HepG2 (cell line): ENCODE measurements around the gene CENPL. TPM values are rescaled to one million over a fixed set of nuclear protein-coding genes. Genes with fewer than 3 reads are reported as not detected.
"Not testable (repeated sequence)": the region's sequence is repeated elsewhere in the genome, so short reads cannot be mapped to it uniquely, and the experiment has no call there.

ENCODE experiments used
- ATAC-seq: fragments of 200-7000 bp; cut with Tn5 transposase; 3 replicates; pipeline ENCODE4 v1.9.1; 2020; ENCODE audit warnings: mild to moderate bottlenecking, moderate library complexity
- BruUV-seq: library from RNA; stranded (reverse); fragments of 400-500 nt; replicated peaks from 2 replicates; lab custom pipeline; 2021; lab: Mats Ljungman, UMichigan
- CTCF ChIA-PET: fragments of 300-600 bp; formaldehyde crosslinking; extraction: SDS; loops from one replicate; lab custom pipeline; 2021; ENCODE audit warnings: low total read pairs, inconsistent platforms, low intra/inter-chr PET ratio; lab: Yijun Ruan, JAX
- POLR2A ChIA-PET: fragments of 350-600 bp; sonication (Branson Sonifier 250); formaldehyde crosslinking; loops from one replicate; lab custom pipeline; 2020; ENCODE audit warnings: antibody characterized with exemption, inconsistent platforms; lab: Yijun Ruan, JAX
- DNase-seq: peaks from one replicate; pipeline ENCODE4 v3.0.0-alpha.2; 2015; ENCODE audit warnings: low spot score
- FAIRE-seq: peaks from 3 replicates; lab custom pipeline; 2011; peaks lifted over from hg19 to GRCh38; lab: Jason Lieb, UNC
- H2AFZ ChIP-seq: one replicate; pipeline ENCODE4 v1.6.1; 2011; ENCODE audit warnings: low read length, inconsistent platforms
- H3K27ac ChIP-seq: fragments of 300-600 bp; 3 replicates; pipeline ENCODE4 v1.8.0; 2011; ENCODE audit warnings: mixed run types, mild to moderate bottlenecking, mixed read lengths, low read length, inconsistent platforms; ENCODE audit not compliant: insufficient read depth; ENCODE audit errors: extremely low read length
- H3K27me3 ChIP-seq, 2 experiments: fragments of 200-600 bp in 1 of 2; 2 replicates in 1 of 2; 3 replicates in 1 of 2; pipeline versions ENCODE4 v1.6.0 to v1.8.0; 2011; ENCODE audit warnings: low read length in 2 of 2, mild to moderate bottlenecking in 2 of 2, moderate library complexity in 2 of 2, inconsistent platforms in 1 of 2; ENCODE audit not compliant: insufficient read depth in 2 of 2, control insufficient read depth in 1 of 2
- H3K36me3 ChIP-seq, 2 experiments: fragments of 200-600 bp in 1 of 2; replicated peaks in 1 of 2; 2 replicates in 1 of 2; 3 replicates in 1 of 2; pipeline versions ENCODE4 v1.5.1 to v1.8.0; 2011; ENCODE audit warnings: low read length in 2 of 2, inconsistent platforms in 1 of 2; ENCODE audit not compliant: insufficient read depth in 2 of 2, control insufficient read depth in 1 of 2
- H3K4me1 ChIP-seq: 2 replicates; pipeline ENCODE4 v1.5.1; 2012; ENCODE audit warnings: low read length, inconsistent platforms; ENCODE audit not compliant: insufficient read depth
- H3K4me2 ChIP-seq: 2 replicates; pipeline ENCODE4 v1.6.0; 2011; ENCODE audit warnings: low read depth, low read length, inconsistent platforms
- H3K4me3 ChIP-seq, 3 experiments: fragments of 200-600 bp in 1 of 3; sonication (generic), shearing (Covaris generic) in 1 of 3; replicated peaks in 1 of 3; 2 replicates each; pipeline ENCODE4 v1.5.1; 2011 to 2016; ENCODE audit warnings: low read length in 3 of 3, inconsistent platforms in 2 of 3, low read depth in 2 of 3, mild to moderate bottlenecking in 2 of 3, control low read depth in 1 of 3, mixed read lengths in 1 of 3; ENCODE audit not compliant: insufficient read depth in 1 of 3
- H3K79me2 ChIP-seq: one replicate; pipeline ENCODE4 v1.6.1; 2011; ENCODE audit warnings: low read length, inconsistent platforms; ENCODE audit not compliant: insufficient read depth
- H3K9ac ChIP-seq: 2 replicates; pipeline ENCODE4 v1.6.0; 2011; ENCODE audit warnings: mild to moderate bottlenecking, low read depth, low read length, inconsistent platforms; ENCODE audit not compliant: insufficient read depth
- H3K9me3 ChIP-seq: 2 replicates; pipeline ENCODE4 v1.5.1; 2012; ENCODE audit warnings: mild to moderate bottlenecking, low read length
- H4K20me1 ChIP-seq: 2 replicates; pipeline ENCODE4 v1.6.0; 2011; ENCODE audit warnings: inconsistent platforms, mild to moderate bottlenecking, low read length, moderate library complexity; ENCODE audit not compliant: insufficient read depth
- IRX3 ChIP-seq: sonication (generic); formaldehyde crosslinking; IDR thresholded peaks from 2 replicates; pipeline ENCODE4 v1.8.1; 2023; ENCODE audit warnings: mild to moderate bottlenecking, low read depth, missing genetic modification reagents, borderline replicate concordance
- ZNF335 ChIP-seq: sonication (generic); formaldehyde crosslinking; IDR thresholded peaks from 2 replicates; pipeline ENCODE4 v1.4.0; 2020; ENCODE audit warnings: missing genetic modification reagents
- ZNF816 ChIP-seq: sonication (generic); formaldehyde crosslinking; IDR thresholded peaks from 2 replicates; pipeline ENCODE4 v1.8.0; 2022; ENCODE audit warnings: missing genetic modification reagents, mild to moderate bottlenecking, borderline replicate concordance
- WGBS: methylation state at CpG from one replicate; pipeline ENCODE4 v1.1.6; 2017; ENCODE audit warnings: low lambda C conversion rate; 5-methylcytosine and 5-hydroxymethylcytosine counted together
- in situ Hi-C: cut with HindIII; loops from 2 replicates; pipeline ENCODE4 v1.10.0; 2017; ENCODE audit warnings: low pct_unique_long_range_greater_than_20kb; ENCODE audit not compliant: extremely low pct_ligation_motif_present
- intact Hi-C: fragments of 100-400 bp; cut with micrococcal nuclease; formaldehyde crosslinking; loops from one replicate; pipeline ENCODE4 v1.10.0; 2022; ENCODE audit not compliant: unreplicated experiment
- polyA plus RNA-seq, 8 experiments: library from polyadenylated mRNA; depleted of rRNA in 3 of 8; stranded (reverse) in 7 of 8; unstranded in 1 of 8; fragments of >200 nt; fragmentation: Illumina TruSeq in 4 of 8; extraction: Trizol in 4 of 8; gene quantifications; 2 replicates each; pipeline versions ENCODE4 v1.2.1 to v1.2.3, GENCODE V29; 2011 to 2016; ENCODE audit warnings: low read depth in 4 of 8, missing spikeins in 1 of 8, mixed read lengths in 1 of 8; ENCODE audit not compliant: insufficient read depth in 1 of 8
- total RNA-seq, 5 experiments: library from RNA; depleted of rRNA; stranded (reverse); fragments of >200 nt; fragmentation: Illumina TruSeq; extraction: Trizol; gene quantifications; 2 replicates each; pipeline ENCODE4 v1.2.3, GENCODE V29; 2016; ENCODE audit warnings: low read depth in 1 of 5
- TF ChIP-seq, protein P1 (sequence below): sonication (generic); formaldehyde crosslinking; IDR thresholded peaks from 2 replicates; pipeline ENCODE4 v1.4.0; 2020; ENCODE audit warnings: missing genetic modification reagents

CENPL gene
- total and polyA plus RNA-seq, 2 of the 13 experiments (the other 11 are each of a cell fraction or from before 2014, with no cell fraction given), result 4.4 to 14.2 TPM

- Histone ChIP-seq H3K4me1 (peaks cover 27% of the 10 kb centered on the region), H3K9ac (no peak overlapping the region), H3K4me3 (no peak overlapping the region), H4K20me1 (no peaks in the 10 kb centered on the region), H3K36me3 (no peaks in the 10 kb centered on the region; a peak in 1 of 5 replicates), H3K79me2 (peaks cover 39% of the 10 kb centered on the region), H3K4me2 (no peak overlapping the region), H3K27me3 (no peaks in the 10 kb centered on the region; a peak in 1 of 5 replicates), H2AFZ (no peak overlapping the region), H3K9me3 (no peaks in the 10 kb centered on the region), H3K27ac (no peak overlapping the region)
- ChIA-PET CTCF (no interaction called here), POLR2A (no interaction called here)
- no peak for TF ChIP-seq IRX3 (CRISPR knock-in tag)
- TF ChIP-seq ZNF816 (CRISPR knock-in tag), result no peak
- TF ChIP-seq, protein P1, sequence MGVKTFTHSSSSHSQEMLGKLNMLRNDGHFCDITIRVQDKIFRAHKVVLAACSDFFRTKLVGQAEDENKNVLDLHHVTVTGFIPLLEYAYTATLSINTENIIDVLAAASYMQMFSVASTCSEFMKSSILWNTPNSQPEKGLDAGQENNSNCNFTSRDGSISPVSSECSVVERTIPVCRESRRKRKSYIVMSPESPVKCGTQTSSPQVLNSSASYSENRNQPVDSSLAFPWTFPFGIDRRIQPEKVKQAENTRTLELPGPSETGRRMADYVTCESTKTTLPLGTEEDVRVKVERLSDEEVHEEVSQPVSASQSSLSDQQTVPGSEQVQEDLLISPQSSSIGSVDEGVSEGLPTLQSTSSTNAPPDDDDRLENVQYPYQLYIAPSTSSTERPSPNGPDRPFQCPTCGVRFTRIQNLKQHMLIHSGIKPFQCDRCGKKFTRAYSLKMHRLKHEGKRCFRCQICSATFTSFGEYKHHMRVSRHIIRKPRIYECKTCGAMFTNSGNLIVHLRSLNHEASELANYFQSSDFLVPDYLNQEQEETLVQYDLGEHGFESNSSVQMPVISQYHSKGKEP (CRISPR knock-in tag), result no peak
- TF ChIP-seq ZNF335 (CRISPR knock-in tag), result no peak
- no peak for DNase-seq
- in situ Hi-C loops (no loop called here), intact Hi-C loops (no loop called here)
- no peak for FAIRE-seq
- no peak for ATAC-seq
- no TSS peak for BruUV-seq
- 89% methylated on average over 1 of the region's 1 CpG for WGBS
Measured at GRCh38 chr1:173818459-173818858, 6.2 kb downstream of the CENPL start.

GRCh38 chr1:173813654-173814053 lies 11.0 kb downstream of the CENPL start:
- POLR2A ChIA-PET, H3K4me2 ChIP-seq, H3K9ac ChIP-seq, FAIRE-seq, H3K27ac ChIP-seq, DNase-seq, BruUV-seq, H2AFZ ChIP-seq, in situ Hi-C loops, H4K20me1 ChIP-seq, H3K79me2 ChIP-seq, intact Hi-C loops, ATAC-seq, H3K36me3 ChIP-seq, H3K4me1 ChIP-seq, H3K27me3 ChIP-seq, H3K9me3 ChIP-seq, H3K4me3 ChIP-seq, CTCF ChIA-PET: not testable (repeated sequence)
- 95% methylated on average over 5 of the region's 5 CpGs for WGBS
